ENCODE data around the gene CFAP45. TPM values are rescaled to one million over a fixed set of nuclear protein-coding genes. Genes with fewer than 3 reads are reported as not detected.

The CFAP45 gene
- total and polyA plus RNA-seq, 2 of the 8 experiments (the other 6 are each of a cell fraction or from before 2014, with no cell fraction given) = 0.05 TPM; not detected in 1

- H3K23ac ChIP-seq (ENCODE audit: insufficient read length) = no peak within 1 kb of the TSS
- no peaks in the 10 kb centered on the region for H3K23me2 ChIP-seq (ENCODE audit: low read depth, low read length)
- no peak within 1 kb of the TSS for H2BK120ac ChIP-seq (replicated peaks; ENCODE audit: low read depth, low read length)
- FAIRE-seq (no peak), DNase-seq (ENCODE audit: low read depth in 1 of 2, low spot score in 2 of 2) (no peak)
- no peaks in the 10 kb centered on the region for H3K79me2 ChIP-seq (ENCODE audit: control insufficient read depth in 1 of 2, insufficient read depth in 2 of 2, low read length in 2 of 2)
- H2BK12ac ChIP-seq (ENCODE audit: low read depth, low read length) = peak within 1 kb of the TSS; percentile 6; the same call in 1 of the 2 replicates
- H3K9ac ChIP-seq (replicated peaks in 1 of 4; ENCODE audit: extremely low read depth in 1 of 4, low read depth in 3 of 4, low read length in 3 of 4) = no peak within 1 kb of the TSS
- peaks cover 0 to 2% (median 0%) of the 10 kb centered on the region in 4 experiments; a peak in 2 of 7 replicates for H3K4me1 ChIP-seq (replicated peaks in 1 of 4; ENCODE audit: control insufficient read depth in 3 of 4, insufficient read depth in 4 of 4, low read length in 3 of 4)
- WGBS, 2 experiments (ENCODE audit: extremely low coverage in 1 of 2, insufficient coverage in 1 of 2, insufficient read length in 1 of 2, insufficient replicate concordance in 2 of 2, low coverage in 1 of 2, low lambda C conversion rate in 2 of 2, missing lambda C conversion rate in 1 of 2) = 91% methylated on average over 3 of the region's 4 CpGs; no CpG with 5 or more reads in 1 of the 2 experiments
- POLR2A ChIA-PET (ENCODE audit: partially characterized antibody) = no interaction called here
- no peaks in the 10 kb centered on the region for H4K20me1 ChIP-seq (replicated peaks in 1 of 2; ENCODE audit: control insufficient read depth in 1 of 2, insufficient read depth in 2 of 2, low read length in 2 of 2)
- CTCF ChIA-PET (ENCODE audit: partially characterized antibody) = interaction anchor here (0.9 to 14.8 kb wide), 8 partner anchors 10 to 144 kb away, joined by 3 to 111 read pairs (median 7); no protein-coding TSS in a partner anchor
- H3K56ac ChIP-seq (replicated peaks; ENCODE audit: insufficient read length, low read depth, low read length) = no peak within 1 kb of the TSS
- no peak within 1 kb of the TSS for H3K4me3 ChIP-seq (ENCODE audit: extremely low read depth in 1 of 4, insufficient read depth in 2 of 4, low read depth in 3 of 4, low read length in 4 of 4)
- no peak within 1 kb of the TSS for H3K4me2 ChIP-seq (ENCODE audit: insufficient read depth in 1 of 2, low read depth in 2 of 2, low read length in 2 of 2)
- H4K5ac ChIP-seq (ENCODE audit: insufficient read length, low read depth, low read length) = no peak within 1 kb of the TSS
- H3K14ac ChIP-seq (ENCODE audit: insufficient read length) = no peak within 1 kb of the TSS
- H3K18ac ChIP-seq (ENCODE audit: extremely low read depth, low read length) = peak within 1 kb of the TSS; percentile 48; the same call in 1 of the 2 replicates
- no peaks in the 10 kb centered on the region; a peak in 2 of 7 replicates for H3K27me3 ChIP-seq (replicated peaks in 1 of 4; ENCODE audit: control insufficient read depth in 3 of 4, extremely low read depth in 1 of 4, insufficient read depth in 3 of 4, low read length in 3 of 4)
- no peaks in the 10 kb centered on the region for H3K9me3 ChIP-seq (ENCODE audit: insufficient read depth in 2 of 2, low read depth in 1 of 2, low read length in 1 of 2)
- H4K8ac ChIP-seq (ENCODE audit: extremely low read depth, insufficient read depth, low read length) = no peak within 1 kb of the TSS; the same call in 1 of the 2 replicates
- no peak within 1 kb of the TSS for H3K4ac ChIP-seq (replicated peaks; ENCODE audit: insufficient read length, low read depth, low read length)
- H4K91ac ChIP-seq (replicated peaks; ENCODE audit: insufficient read length, low read length) = no peak within 1 kb of the TSS
- H2BK20ac ChIP-seq (ENCODE audit: low read length) = no peak within 1 kb of the TSS
- H3K36me3 ChIP-seq (ENCODE audit: control insufficient read depth in 2 of 4, insufficient read depth in 4 of 4, low read length in 3 of 4) = no peaks in the 10 kb centered on the region
- H3K27ac ChIP-seq (ENCODE audit: low read depth, low read length) = no peak within 1 kb of the TSS
- no peaks in the 10 kb centered on the region for H3K79me1 ChIP-seq (ENCODE audit: low read depth, low read length)
- no peak for TF ChIP-seq SRF (IDR thresholded peaks at IDR 0.05; ENCODE audit: low read depth, low read length)
- TF ChIP-seq CEBPB (IDR thresholded peaks at IDR 0.05; ENCODE audit: low read depth, low read length) = no peak
- TF ChIP-seq RAD21 (IDR thresholded peaks at IDR 0.05 in 1 of 2, conservative IDR thresholded peaks at IDR 0.05 in 1 of 2; ENCODE audit: low read depth in 2 of 2, low read length in 2 of 2) = no peak
- TF ChIP-seq POLR2AphosphoS5 (IDR thresholded peaks at IDR 0.05; ENCODE audit: low read depth, low read length) = no peak
- no peak within 1 kb of the TSS for H2BK15ac ChIP-seq (ENCODE audit: low read length)
- H2AK5ac ChIP-seq (ENCODE audit: low read depth, low read length) = no peak within 1 kb of the TSS
- H2AFZ ChIP-seq (ENCODE audit: low read length) = no peak within 1 kb of the TSS
- H2BK5ac ChIP-seq (ENCODE audit: low read depth, low read length) = 0 out of 2 replicates have a peak within 1 kb of the TSS, but pooled peaks have one; percentile 35
Observed at GRCh38 chr1:159862557-159862956, 37.4 kb downstream of the CFAP45 start, which contains the start of gene VSIG8. Gene VSIG8 (minus strand): TSS chr1:159862657. CDS start chr1:159862521, 136 bp downstream.

Data from H1 (cell line).